GM20000 (cell line): ENCODE results near the gene MAL.

Source experiments
- DNase-seq: peaks from one replicate; pipeline ENCODE4 v3.0.0; 2012; ENCODE audit warnings: low spot score
- TF ChIP-seq, protein P1 (sequence below): IDR thresholded peaks from 2 replicates; pipeline ENCODE4 v1.5.1; 2012; ENCODE audit warnings: mild to moderate bottlenecking, control low read depth; ENCODE audit errors: extremely low read depth, missing control alignments

MAL gene

GRCh38 chr2:94982675-94983074 is 42.8 kb upstream of the MAL start:
- DNase-seq = no peak
- TF ChIP-seq, protein P1, sequence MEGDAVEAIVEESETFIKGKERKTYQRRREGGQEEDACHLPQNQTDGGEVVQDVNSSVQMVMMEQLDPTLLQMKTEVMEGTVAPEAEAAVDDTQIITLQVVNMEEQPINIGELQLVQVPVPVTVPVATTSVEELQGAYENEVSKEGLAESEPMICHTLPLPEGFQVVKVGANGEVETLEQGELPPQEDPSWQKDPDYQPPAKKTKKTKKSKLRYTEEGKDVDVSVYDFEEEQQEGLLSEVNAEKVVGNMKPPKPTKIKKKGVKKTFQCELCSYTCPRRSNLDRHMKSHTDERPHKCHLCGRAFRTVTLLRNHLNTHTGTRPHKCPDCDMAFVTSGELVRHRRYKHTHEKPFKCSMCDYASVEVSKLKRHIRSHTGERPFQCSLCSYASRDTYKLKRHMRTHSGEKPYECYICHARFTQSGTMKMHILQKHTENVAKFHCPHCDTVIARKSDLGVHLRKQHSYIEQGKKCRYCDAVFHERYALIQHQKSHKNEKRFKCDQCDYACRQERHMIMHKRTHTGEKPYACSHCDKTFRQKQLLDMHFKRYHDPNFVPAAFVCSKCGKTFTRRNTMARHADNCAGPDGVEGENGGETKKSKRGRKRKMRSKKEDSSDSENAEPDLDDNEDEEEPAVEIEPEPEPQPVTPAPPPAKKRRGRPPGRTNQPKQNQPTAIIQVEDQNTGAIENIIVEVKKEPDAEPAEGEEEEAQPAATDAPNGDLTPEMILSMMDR = no peak

GRCh38 chr2:94984964-94985575 is 40.4 kb upstream of the MAL start:
- TF ChIP-seq, protein P1 = no peak
- DNase-seq = no peak

GRCh38 chr2:94985636-94986035 is 39.9 kb upstream of the MAL start:
- TF ChIP-seq, protein P1 = no peak

DNA sequence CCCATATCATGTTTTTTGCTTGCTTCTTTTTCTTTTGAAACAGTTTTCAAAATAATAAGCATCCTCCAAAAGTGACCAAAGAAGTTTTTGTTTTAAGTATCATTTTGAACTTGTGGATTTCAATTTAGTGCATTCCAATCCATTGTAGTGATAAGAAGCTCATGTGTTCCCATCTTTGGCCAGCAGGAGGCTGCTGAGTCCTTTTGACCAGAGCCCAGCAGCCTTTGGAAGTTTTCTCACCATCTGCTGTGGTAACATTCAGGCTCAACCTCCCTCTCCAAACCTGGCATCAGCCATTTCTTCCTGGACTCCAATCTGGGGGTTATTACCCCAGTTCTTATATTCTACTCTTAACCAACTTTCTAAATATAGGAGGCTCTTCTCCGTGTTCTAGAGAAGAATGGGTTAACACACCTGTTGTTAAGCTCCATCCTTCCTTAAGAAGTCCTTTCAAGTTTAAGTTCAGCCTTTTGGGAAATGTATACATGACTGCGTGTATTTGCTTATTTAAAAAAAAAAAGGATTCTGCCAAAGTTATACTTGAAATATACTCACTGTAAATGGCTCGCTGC is 39.0 kb upstream of the MAL start:
- TF ChIP-seq, protein P1 = peak; percentile 34
- DNase-seq = peak; percentile 66

More at GRCh38 chr2:94985636-94986035, 39.9 kb upstream of the MAL start:
- DNase-seq = no peak

DNA sequence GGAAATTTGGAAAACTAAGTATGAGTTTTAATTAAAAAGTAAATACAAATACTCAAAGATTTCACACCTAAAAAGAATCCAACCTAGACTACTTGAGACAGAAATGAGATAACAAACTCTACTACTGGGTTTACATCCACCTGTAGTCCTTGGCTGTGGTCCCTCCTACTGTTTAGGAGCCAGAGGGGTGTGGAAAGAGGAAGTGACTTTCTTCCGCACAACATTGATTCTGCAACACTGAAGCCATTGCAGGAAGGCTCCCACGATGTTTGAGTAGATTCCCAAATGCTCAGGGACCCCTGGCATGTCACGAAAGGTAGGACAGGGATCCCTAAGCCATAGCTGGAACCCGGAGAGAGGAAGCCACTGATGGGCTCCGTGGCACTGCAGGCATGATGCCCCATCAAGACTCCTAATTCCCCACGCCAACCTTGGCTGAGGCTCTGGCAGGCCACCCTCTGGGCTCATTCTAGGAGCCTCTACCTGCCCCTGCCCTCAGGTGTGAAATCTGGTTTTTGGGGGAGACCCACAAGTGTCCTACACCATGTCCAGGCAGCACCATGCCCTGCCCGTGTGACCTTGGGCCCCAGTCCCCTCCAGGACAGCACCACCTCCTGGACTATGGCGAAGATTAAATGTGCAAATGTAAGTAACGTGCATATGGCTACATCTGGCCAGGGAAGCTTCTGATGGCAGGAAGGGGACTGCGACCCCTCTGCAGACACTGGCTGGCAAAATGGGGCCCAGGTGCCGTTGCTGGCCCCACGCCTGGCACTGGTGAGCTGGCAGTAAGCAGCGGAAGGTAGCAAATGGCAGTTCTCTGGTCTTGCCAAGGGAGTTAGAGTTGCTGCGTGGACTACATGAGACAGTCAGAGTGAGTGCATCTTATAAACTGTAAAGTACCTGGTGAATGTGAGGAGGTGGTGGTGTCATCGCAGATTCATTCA is 38.2 kb upstream of the MAL start:
- DNase-seq = no peak
- TF ChIP-seq, protein P1 = no peak

GRCh38 chr2:94990956-94991355 is 34.6 kb upstream of the MAL start:
- TF ChIP-seq, protein P1 = no peak
- no peak for DNase-seq

- no peak for DNase-seq
- TF ChIP-seq, protein P1 = no peak
Measured at GRCh38 chr2:94992360-94992759, 33.1 kb upstream of the MAL start.
